ENCODE measurements around the gene CLEC20A.

CLEC20A gene

DNA sequence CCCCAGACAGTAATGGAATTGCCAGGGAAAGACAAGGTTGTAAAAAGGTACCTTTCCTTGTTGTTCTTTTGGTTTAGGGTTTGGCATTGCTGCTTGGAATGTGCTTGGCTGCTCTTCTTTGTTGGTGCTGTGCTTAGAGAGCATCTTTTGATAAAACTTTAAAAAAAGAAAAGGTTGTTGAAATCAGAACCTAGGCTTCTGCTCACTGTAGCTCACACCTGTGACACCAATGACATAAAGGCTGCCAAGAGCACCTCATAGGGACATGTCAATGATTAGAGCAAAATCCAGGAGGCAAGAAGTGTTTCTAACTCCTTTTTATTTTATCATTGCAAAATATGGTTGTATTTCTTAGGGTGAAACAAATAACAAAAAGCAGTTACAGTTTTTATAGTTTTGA, 28.9 kb downstream of the CLEC20A start:
- no peak for DNase-seq

DNA sequence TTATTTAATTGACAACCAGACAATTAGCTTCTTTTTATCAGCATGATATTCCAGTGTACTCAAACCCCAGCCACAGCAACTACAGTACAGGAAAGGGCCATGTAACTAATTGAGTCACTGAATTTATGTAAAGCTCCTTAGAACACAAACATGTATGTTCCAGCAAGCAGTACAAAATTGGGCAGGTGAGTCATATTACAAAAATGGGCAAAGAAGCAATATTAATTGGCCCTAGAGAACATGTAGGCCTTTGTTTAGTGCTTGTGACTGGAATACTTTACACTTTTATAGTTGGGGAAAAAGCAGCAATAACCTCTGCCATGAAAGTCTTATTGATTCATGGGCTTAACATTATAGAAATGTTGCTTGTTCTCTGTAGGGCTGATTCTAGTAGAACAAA, 31.8 kb downstream of the CLEC20A start:
- no peak for DNase-seq

DNA sequence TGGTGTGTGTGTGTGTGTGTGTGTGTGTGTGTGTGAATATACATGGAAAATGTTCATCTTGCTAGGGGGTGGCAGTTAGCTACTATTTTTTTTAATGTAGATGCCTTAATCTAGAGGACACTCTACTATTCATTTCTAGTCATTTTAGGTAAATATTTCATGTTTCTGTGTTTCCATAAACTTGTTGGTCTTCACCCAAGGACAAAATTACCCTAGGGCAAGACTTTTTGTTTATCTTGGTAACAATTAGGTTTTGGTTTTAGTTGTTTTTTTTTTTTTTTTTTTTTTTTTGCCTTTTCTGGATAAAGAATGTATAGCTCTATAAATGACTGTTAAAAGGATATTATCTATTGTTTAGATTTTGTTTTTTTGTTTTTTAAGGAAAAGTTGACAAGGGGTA, 32.2 kb downstream of the CLEC20A start:
- no peak for DNase-seq

DNA sequence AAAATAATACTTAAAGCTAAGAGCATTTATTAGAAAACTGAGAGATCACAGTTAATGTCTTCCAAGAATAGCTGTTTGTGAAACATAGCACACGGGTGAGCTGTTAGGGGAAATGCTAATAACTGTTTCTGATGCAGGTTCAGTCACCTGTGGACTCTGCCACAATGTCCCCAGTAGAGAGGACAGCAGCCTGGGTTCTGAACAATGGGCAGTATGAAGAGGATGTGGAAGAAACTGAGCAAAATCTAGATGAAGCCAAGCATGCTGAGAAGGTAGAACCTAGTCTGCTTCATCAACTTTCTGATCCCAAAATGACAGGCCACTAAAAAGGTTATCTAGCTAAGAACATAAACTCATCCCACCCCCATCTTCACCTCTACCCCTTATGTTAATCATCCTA, 32.6 kb downstream of the CLEC20A start:
- no peak for DNase-seq

DNA sequence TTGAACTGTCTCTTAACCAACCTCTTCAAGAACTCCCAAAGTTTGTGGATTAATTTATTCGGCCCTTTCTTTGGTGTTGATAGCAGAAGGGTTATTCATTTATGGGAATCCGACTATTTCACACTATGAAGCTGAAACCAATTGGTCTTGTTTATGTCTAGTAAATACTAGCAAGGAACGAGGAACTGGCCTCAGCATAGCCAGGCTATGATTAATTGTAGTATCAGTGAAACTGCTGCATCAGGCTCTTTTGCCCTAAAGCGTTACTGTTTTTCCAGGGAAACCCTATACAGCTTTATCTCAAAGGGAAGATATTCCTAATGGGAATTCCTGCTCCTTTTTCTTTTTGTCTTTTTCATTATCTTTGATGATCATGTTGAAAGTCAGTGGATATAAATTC, 35.1 kb downstream of the CLEC20A start:
- no peak for DNase-seq

DNA sequence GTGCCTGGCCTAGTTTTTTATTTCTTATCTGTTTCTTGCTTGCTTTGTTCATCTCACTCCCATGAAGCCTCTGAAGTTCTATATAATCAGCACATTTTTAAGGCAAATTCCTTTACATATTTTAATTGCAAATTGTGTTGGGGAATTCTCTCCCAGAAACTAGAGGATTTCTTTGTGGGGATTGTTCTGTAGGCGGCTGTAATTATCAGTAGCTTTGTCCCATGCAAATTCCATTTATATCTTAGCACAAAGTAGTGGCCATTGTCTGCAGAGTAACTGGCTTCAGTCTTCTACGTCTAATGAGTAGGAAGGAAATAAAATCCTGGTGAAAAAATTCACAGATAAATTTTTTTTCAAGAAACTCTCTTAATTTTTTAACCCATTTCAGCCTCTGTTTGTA, 35.7 kb downstream of the CLEC20A start:
- DNase-seq = no peak

DNA sequence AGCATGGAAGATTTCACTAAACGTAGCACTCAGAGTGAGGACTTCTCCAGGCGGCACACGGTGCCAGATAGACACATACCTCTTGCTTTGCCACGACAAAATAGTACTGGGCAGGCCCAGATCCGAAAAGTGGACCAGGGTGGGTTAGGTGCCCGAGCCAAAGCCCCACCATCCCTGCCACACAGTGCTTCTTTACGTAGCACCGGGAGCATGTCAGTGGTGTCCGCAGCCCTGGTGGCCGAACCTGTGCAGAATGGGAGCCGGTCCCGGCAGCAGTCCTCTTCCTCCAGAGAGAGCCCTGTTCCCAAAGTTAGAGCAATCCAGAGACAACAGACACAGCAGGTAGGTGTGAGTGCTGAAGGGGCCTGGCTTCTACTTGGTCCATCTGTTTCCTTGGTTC, 38.6 kb downstream of the CLEC20A start:
- no peak for DNase-seq

DNA sequence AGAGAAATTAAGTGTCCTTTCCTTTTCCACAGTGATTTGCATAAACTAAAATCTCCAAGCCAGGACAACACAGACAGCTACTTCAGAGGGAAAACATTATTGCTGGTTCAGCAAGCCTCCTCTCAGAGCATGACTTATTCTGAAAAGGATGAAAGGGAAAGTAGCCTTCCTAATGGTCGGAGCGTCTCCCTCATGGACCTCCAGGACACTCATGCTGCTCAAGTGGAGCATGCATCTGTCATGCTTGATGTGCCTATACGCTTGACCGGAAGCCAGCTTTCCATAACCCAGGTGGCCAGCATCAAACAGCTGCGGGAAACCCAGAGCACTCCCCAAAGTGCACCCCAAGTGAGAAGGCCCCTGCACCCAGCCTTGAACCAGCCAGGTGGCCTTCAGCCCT, 39.1 kb downstream of the CLEC20A start:
- DNase-seq = peak; percentile 52

DNA sequence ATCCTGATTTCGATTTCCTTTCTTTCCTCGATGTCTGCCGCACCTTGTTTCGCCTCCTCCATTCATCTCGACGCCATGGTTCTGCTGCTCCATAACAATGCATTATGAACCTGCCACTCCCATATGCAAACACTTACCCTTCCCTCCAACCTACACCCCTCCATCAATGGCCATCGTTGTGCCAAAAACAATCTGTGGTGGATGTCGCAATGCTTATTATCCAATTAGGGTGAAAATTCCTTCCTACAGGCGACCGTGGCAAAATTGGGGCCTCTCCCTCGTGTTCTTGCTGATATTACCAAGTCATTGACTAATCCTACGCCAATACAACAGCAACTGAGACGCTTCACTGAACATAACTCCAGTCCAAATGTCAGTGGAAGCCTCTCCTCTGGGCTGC, 40.3 kb downstream of the CLEC20A start:
- no peak for DNase-seq

DNA sequence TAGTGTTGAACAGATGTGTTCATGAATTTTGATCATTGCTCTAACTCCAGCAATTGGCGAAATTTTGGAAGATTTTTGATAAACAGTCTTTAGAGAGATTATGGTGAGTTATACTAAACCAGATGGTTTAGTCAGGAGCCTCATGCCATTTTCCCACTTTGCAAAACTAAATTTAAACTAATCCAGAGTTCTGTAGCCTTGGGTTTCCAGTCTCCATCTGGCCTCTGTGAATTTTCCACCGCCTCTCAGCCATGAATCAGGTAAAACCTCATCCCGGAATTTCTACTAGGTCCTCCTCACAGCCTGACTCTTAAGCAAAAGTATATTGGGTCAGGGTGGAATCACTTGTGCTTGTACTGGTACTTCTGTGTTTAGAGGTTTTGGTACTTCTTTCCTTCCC, 44.8 kb downstream of the CLEC20A start:
- no peak for DNase-seq

DNA sequence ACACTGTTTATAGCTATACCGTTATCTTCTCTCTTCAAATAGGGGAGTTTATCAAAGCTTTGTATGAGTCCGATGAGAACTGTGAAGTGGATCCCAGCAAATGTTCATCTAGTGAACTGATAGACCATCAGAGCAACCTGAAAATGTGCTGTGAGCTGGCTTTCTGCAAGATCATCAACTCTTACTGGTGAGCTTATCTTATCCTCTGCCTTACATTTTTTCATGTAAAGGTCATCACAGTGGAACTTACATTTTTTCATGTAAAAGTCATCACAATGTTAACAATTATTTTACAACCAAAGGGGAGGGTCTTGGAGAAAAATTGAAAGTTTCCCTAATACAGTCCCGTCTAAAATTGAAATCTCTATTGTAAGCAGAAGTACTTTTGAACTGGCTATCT, 45.2 kb downstream of the CLEC20A start:
- DNase-seq = no peak

DNA sequence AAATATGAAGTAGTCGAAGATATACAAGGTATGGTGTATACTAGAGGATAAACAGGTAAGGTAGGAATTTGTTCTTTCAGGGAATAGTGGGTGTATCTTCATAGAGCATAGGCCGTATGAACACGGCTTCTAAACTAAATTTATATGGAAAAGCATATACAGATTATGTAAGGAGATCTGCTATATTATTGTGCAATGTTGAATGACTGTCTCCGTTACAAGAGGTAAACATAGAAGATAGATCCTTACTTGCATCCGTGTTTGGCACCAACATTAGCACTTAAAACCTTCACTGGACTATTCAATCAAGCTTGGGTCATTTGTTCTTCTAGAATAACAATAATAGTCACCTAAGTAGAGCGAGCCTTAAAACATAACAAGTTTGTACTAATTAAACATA, 45.9 kb downstream of the CLEC20A start:
- DNase-seq = no peak

DNA sequence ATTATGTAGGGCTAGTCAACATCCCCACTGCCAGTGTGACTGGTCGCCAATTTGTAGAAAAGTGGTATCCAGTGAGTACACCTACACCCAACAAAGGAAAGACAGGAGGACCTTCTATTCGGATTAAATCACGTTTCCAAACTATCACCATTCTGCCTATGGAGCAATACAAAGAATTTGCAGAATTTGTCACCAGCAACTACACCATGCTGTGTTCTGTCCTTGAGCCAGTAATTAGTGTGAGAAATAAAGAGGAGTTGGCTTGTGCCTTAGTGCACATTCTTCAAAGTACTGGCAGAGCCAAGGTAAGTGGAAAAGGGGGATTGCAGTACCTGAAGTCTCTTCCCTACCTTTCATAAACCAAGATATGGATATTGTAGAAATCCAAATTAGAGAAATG, 53.8 kb downstream of the CLEC20A start:
- no peak for DNase-seq

DNA sequence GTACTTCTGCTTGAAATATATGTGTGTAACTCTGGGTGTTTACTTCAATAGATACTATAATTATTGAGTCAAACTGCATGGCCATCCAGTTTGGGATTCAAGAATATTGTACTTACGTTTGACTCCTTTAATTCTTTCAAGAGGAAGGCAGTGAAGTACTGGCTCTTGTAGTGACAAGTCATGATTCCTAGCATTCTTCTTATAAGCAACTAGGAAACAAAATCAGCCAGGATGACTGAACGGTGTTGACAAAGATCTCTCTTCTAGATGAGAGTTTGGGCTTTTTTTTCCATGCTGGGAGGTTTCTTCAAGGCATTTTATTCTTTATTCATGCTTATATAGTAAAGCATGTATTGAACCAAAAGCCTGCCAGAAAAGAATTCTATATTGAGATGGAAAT, 58.3 kb downstream of the CLEC20A start:
- peak; percentile 8 for DNase-seq

DNA sequence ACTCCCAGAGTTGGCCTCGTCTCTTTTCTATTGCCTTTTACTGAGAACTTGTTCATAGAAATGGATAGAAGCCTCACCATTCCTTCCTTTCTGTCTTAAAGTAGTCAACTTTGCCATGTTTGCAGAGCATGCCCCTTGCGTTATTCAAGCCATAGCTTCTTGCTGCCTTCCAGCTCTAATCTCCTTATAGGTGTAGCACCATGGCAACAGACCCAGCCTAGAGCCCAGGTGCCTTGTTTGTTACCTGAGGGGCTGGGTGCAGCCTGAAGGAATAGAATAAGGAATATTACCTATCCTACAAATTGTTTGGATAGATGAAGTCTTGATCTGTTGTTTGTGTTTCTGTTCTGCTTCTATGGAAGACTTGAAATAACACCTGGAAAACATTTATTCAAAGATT, 59.9 kb downstream of the CLEC20A start:
- no peak for DNase-seq

DNA sequence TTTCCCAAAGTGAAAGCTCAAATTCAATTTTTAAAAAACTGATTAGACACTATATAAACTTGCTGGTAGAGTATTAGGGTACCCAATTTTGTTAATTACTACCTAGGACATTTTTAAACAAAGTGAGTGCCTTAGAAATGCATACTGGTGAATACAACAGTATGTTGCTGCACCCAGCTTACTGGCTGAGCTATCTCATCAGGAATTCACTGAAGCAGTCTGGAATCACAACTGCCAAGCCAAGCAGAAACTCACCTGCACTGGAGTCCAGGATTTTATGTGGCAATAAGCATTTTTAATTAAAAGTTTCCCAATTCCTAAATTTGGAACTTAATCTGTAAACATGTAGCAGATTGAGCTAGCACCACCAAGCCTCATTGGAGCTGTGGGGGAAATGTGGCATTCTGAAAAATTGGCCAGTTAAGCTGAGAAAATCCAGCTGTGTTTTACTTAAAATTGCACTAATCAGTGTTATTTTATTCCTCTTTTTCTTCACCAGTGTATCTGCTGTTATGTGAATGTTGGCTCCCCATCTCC, 61.8 kb downstream of the CLEC20A start:
- no peak for DNase-seq

DNA sequence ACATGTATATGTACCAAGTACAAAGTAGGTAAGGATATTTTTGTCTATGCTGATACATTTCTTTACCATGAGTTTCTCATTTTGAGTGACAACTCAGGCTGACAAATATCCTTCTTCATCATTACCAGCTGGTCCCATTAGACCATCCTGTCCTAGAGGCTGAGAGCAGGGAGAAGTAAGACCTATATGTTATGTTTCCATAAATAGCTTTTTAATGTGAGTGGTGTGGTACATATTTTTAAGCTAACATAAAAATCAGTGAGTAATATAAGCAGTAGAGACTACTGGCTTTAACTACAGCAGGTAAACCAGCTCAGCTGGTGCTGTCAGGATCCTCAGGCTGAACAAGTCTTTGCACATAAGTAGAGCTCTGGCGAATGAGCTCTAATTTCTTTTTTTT, 62.4 kb downstream of the CLEC20A start:
- no peak for DNase-seq
